Occipital lobe (tissue), 2 donors: ENCODE data around the gene SLC11A2. TPM values are rescaled to one million over a fixed set of nuclear protein-coding genes. Genes with fewer than 3 reads are reported as not detected.
"Not testable (repeated sequence)": the region's sequence is repeated elsewhere in the genome, so short reads cannot be mapped to it uniquely, and the experiment has no call there.

Experiments used
- DNase-seq: peaks from one replicate; lab custom pipeline; 2025; lab: John Stamatoyannopoulos, UW
- total RNA-seq: library from RNA; depleted of rRNA; stranded (reverse); fragments of >200 nt; gene quantifications from one replicate; pipeline ENCODE4 v1.2.3, GENCODE V29; 2014

The SLC11A2 gene
- total RNA-seq, 1 donor from 2014 or later, result 96.7 TPM

DNA sequence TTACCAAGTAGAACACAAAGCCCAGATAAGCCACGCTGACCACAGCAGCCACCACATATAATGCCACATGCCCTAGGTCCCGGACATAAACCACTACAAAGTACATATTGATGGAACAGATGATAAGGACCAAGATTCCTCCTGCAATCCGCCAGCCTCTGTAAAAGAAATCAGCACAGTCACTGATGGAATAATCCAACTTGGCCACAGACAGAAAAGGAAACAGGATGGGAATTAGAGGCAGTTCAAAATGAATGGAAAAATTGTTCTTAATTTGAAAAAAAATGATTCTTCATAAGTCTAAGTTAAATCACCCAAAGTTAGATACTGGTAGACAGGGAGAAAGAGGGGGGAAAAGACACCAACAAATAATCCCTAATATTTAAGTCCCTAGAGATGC is 35.4 kb downstream of the SLC11A2 start:
- DNase-seq, result no peak

DNA sequence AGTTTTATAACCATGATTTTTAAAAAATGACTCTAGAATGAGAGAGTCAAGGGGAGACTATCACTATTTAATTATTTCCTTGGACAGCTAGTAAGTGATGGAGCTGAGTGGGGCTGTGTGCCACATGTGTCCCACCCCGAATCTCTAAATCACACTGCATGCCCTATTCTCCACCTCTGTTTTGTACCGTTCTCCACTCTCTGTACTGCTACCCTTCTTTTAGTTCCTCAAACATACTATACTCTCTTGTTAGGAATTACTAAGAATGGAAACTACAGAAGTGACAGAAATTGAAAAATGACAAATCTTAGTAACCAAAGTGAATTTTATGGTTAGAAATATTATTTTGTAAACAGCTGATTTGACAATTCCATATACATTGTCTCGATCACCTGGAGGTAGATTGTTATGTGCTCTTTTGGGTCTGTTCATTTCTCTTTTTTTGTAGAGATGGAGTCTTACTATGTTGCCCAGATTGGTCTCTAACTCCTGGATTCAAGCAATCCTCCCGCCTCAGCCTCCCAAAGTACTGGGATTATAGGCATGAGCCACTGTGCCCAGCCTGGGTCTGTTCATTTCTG is 35.9 kb downstream of the SLC11A2 start:
- DNase-seq, result no peak

DNA sequence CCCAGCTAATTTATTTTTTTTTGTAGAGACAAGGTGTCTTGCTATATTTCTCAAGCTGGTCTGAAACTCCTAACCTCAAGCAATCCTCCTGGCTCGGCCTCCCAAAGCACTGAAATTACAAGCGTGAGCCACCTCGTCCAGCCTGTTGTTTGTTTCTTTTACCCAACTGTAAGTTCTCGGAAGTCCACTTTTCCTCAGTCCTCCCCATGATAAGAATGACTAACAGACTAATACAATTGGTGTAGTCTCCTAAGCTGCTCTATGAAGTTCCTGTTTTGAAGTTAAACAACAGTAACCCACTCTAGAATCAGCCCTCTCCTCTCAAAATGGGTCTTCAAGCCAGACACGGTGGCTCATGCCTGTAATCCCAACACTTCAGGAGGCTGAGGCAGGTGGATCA is 37.3 kb downstream of the SLC11A2 start:
- no peak for DNase-seq

DNA sequence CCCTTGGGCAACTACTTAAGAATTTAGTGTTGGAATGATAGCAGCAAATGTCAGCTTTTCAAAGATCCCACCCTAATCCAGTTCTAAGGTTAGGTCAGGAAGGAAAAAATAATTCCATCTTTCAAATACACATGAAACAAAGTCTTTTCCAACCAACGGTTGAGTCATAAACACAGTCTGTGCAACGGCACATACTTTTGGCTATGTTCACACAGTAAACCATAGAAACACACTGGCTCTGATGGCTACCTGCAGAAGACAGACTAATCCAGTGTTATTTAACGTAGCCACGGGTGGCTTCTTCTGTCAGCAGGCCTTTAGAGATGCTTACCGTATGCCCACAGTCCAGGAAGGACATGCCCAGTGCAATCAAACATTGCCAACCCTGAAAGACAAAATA is 38.1 kb downstream of the SLC11A2 start:
- DNase-seq, result no peak

DNA sequence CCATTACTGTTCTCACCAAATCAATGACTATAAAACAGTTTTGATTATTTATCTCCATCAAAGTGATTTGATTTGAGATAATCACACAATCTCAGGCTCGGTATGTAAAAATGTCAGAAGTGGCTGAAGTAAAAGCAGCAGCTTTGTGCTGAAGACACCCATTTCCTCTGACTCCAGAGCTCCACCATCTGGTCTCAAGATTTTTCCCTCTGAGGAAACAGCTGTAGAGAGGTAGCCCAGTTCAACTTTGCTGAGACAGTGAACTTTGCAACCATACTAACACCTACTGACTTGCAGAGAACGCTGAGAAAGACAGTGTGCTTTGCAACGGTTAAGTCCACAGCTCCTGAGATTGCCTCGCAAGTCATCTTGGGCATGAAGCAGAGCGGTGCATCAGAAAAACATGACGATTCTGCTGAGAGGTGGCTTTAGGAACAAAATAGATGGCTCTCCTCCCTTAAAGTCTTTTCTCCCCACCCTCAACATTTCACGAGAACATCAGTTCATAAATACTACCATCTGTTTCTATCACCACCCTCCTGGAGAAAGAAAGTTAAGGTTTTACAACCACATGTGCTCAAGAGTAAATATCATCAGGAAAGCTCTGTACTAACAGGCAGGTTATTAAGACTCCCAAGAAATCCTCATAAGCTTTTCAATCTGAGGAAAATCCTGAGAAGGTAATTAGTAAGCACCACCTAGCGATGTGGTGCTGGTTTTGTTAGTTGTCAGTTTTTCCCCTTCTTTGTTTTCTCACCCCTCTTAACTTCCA is 39.0 kb downstream of the SLC11A2 start:
- DNase-seq, result peak; percentile 5

DNA sequence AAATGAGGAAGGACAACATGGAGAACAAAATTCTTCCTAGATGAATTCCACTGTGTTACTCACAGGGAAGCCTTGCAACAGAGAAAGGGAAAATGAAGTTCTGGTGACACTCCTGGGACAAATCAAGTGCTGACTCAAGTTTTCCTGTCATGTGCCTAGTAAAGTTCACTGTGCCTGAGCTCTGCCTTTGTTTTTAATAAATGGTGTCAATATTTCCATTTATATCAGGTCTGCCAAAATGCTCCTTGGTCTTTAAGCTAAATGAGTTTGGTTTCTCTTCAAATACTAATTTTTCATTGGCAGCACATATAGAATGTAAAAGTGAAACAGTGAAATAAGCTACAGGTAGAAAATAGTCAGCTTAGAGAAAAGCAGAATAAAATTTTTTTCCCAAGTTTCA is 40.9 kb downstream of the SLC11A2 start:
- DNase-seq, result no peak

DNA sequence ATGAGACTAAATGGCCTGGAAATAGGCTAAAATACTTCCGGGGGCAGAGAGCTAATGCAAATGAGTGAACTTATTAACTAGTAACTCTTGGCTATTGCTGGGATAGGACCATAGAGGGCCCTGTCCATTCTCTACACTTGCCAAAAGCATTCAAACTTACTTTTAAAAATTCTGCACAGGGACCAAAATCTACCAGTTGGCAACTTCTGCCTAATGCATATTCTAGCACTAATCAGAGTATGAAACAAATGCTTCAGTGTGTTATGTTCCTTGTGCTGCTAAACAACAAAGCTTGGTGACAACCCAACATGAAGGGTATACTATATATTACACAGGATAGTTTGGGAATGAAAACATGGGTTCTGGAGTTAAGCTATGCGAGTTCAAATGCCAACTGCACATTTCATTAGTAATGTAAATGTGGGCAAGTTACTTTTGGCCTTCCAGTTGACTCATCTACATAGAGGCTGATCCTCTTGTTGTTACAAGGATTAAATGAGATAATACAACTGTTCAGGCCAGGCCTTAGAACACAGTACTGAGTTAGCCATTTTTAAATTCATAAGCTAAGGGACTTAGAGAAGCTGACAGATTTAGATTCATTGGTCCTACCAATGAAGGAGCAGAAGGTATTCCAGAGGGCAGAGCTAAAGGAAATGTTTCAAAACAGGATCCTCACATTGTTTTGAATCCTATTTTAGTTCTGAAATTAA is 41.4 kb downstream of the SLC11A2 start:
- no peak for DNase-seq

DNA sequence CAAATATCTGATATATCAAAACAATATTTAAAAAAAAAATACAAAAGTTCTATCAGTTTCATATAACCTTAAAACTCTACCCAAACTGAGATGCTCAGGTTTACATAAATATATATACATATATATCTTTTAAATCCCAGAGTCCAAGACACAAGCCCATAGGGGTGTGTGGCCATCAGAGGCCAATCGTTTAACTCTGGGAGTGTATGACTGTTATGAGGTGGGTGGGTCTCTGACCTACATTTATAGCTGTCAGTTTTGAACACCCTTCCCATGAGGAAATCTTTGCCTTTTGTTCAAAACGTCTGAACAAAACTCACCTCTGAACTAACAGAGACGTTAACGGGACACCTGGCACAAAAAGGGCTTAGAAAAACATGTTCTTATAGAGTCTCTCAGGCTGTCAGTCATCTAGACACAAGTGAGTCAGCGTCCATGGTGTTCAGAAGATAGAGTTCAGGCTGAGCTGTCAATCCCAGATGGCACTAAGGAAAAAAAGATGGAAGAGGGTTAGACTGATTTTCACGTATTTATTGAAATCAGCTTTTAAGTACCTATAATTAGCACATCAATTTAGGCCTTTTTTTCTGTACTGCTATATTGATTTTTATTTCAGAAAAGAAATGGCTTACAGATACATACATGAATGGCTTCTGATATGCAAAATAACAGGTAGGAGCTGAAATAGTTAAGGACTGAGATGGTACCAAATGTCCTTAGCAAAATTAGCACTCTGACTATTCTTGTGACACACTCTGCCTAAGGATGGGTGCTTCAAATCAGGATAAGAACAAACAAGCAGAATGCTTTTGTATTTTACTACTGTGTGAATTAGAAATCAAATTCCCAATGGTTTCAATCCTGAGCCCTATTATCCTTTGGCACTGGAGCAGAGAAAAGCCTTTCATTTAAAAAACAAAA is 44.6 kb downstream of the SLC11A2 start:
- DNase-seq, result no peak

DNA sequence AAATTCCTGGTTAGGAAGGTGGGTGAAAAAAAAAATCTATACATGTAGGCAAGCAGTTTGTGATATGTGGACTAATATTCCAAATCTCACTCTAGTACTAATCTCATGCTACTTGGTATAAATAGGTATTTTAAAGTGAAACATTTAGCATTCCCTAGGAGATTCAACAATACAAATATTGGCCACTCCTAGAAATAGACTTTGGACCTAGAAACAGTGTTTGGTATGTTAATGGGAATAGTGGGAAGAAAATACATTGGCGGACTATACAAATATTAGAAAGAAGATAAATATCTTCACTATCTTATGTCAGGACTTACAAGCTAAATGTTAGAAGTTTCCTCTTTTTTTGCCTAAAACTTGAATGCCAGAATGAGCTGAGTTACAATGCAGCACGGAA is 45.6 kb downstream of the SLC11A2 start:
- DNase-seq, result no peak

DNA sequence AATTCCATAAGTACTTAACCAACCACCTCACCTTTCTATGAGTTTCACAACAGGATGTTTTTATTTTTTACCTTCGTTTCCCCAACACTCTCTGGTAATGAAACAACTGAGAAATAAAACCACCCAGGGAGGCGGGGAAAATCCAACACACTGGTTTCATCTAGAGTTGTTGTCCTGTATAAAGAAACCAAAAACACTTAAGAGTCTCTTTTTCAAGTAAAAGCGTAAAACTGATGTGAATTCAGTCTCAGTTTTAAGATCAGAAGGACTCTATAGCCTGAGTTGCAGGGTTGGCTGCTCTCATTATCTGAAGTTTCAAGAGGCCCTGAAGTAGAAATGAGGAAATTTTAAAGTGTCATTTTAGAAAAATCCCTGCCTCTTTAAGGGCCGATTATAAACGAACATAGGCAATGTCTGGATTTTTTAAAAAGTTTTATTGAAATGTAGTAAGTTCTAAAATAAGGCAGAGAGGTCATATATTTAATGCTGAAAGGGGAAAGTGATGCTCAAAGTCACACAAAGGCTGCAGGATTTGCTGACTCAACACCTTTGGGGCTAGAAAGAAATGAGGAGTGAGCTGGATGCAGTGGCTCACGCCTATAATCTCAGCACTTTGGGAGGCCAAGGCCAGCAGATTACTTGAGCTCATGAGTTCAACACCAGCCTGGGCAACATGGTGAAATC is 46.7 kb downstream of the SLC11A2 start:
- no peak for DNase-seq

DNA sequence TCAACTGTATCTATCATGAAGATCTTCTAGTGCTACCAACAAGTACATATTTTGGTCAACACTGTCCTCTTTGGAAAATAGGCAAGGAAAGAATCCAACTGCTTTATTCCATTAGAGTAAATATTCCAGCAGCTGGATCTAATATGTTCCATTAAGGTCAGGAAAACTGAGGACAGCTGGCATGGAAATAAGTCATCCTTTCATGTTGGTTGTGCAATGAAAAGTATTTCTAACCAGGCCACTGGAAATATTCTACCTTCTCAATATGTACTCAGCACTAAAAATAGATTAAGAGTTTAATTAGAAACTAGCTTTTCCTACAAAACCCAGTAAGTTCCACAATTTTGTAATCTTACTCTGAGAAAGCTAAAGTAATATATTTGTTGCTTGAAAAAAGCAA is 54.2 kb downstream of the SLC11A2 start:
- DNase-seq, result no peak

DNA sequence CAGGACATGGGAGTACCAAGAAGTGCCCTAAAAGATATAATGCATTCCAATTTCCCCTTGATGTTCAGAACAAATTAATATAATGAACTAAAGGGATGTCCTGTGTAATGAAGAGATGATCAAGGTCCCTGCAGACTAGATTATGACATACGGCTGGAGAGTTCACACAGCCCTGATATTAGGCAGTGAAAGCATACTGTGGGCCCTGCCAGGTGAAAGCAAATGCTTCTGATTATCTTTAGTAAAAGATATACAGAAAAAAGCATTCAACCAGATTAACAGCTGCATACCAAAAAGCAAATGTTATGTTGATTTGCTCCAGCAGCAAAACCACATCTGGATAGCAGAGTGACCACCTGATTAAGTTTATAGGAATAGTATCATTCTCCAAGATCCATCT is 61.8 kb downstream of the SLC11A2 start:
- no peak for DNase-seq

DNA sequence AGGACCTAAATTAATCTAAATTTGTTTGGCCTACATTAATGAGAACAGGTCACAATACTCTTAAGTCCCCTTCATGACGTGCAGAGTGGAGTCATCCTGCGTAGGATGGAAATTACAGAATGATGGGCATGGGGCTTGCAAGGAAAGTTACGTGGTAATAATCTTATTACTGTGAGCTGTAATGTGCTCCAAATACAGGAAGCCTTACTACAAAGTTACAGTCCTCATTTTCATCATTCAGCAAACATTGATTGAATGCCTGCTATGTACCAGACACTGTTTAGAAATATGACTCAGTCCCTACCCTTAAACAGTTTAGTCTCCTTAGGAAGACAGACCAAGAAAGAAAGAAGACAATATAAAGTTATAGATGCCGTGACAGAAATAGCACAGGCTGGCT is 64.5 kb downstream of the SLC11A2 start:
- DNase-seq, result no peak

DNA sequence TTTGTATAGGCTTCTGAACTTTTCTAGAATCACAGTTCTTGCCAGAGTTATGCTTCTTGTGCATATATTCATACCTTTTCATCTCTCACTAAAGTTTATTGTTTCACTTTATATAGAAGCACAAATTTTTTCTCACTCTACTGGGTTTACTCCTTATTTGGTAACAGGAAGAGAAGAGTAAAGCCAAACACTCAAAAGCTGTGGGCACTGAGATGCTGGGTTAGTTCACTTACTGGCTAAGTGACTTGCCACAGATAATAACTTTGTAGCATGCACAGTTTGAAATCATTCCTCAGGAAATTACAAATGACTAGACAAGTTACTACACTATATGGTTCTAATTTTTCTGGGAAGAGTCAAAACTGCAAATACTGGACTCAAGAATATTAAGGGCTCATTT is 66.1 kb downstream of the SLC11A2 start:
- DNase-seq, result no peak

DNA sequence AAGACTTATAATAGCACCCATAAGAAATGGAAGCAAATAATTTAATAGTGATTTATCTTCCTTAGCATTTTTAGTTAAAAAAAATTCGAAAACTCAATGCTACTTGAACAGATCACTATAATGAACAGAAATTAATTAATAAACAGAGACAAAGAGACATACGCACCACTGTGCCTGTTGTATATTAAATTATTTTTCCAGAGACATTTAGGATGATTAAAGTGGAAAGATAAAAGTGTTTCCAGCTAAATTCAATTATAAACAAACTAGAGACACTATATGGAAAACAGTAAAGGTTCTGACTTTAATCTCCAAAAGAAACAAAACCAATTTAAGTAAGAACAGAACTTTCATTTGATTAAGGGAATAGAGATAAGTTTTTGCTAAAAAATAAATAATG is 70.5 kb downstream of the SLC11A2 start:
- DNase-seq, result no peak

DNA sequence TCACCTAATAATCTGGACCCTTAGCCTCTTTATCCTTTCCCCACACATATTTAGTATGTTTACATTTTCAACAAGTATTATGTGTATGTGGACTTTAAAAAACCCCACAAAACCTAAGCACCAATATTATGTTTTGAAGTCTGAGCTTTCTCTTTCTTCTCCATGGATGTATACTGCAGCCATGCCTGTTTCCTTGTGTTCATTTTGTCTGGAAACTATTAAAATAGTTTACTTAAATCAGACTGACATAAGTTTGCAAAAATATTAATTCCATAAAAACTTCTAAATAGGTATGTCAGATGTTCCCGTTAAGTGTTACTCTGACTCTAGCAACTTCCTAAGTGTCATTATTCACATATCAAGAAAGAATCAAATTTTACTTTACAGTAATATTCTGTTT is 70.9 kb downstream of the SLC11A2 start:
- no peak for DNase-seq

DNA sequence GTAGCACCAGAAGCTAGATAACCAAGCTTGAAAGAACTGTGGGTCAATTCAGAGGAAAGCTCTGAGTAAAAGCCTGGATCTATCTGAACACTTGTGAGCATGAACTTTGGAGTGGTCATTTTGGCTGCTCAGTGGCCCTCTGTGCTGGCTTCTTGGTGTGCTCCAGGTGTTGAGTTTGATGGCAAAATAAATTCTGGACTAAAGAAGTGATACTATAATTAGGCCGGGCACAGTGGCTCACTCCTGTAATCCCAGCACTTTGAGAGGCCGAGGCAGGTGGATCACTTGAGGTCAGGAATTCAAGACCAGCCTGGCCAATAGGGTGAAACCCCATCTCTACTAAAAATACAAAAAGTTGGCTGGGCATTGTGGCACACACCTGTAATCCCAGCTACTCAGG is 71.4 kb downstream of the SLC11A2 start:
- not testable (repeated sequence) for DNase-seq

DNA sequence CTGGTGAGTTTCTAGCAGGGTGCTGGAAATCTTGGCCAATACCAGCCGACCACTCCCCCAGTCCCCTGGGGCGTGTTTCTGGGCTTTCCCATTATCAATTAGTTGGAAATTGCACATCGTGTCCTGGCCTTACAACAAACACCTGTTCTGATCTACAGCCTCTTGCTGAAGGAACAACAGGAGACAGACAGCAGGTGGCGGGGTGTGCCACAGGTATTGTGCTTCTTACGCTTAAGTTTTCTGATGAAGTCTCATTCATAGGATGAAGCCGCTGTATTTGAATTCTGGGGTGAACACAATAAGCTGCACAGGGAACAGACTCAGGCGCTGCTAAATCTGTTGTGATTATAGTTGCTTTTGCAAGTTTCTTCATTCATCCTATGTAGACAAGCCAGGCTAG is 73.1 kb downstream of the SLC11A2 start:
- DNase-seq, result no peak

DNA sequence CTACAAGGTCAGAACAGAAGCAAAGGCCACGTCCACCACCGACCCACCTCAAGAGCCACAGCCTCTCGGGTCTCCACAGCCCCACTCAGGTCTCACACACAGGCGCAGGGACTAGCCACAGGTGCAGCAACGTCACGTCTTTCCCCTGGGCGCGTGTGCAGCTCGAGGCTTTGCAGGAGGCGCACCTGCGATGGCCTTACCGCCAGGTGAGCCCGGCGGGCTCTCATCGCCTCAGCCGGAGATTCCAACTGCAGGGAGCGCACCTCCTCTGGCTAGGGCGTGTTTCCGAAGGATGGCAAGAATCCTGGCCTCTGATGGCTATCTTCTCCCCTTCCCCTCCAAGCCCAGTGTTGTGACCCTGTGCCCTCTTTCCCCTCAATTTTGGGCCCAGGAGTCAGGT is 73.7 kb downstream of the SLC11A2 start, which contains the start of gene HIGD1C:
Gene HIGD1C (plus strand): TSS at position 35 of the 400 bp plus-strand sequence. CDS start 1,455 bp downstream, outside the sequence.
- DNase-seq, result no peak

DNA sequence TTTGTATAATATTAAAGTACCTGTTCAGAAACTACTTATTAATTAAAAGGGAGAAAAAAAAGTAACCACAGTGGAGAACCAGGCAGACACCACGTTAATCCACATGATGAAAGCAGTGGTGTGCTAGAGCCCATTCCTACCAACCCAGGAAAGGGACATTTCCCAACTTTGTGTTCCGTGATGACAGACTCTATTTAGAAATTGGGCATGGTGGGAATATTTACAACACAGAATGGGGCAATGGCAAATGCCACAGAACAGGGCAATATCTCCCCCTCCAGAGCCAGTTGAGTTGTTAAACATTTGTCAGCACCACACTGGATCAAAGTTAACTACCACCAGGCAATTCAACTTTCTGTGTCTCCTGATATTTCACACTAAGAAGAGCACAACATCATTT is 75.1 kb downstream of the SLC11A2 start:
- no peak for DNase-seq

DNA sequence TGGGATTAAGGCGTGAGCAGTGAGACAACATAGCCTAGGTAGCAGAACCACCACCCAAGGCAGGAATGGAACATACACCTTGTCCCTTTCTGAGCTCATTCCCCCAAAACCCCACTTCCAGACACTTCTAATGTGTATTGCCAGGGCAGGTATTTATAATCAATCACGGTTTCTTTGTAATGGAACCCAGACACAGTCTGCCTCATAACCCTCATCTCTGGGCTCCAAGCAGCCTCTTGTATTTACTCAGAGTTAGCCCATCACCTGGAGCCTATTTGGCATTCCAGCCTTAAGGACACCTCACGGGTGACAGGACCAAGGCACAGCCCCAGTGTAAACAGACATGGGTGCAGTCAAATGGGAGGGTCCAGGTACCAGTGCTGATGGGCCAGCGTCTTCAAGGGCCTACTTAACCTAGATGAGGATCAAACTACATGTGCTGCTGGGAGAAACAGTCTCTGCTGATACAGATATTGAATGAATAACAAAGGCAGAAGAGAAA is 76.3 kb downstream of the SLC11A2 start:
- no peak for DNase-seq
